Fibroblast of pulmonary artery (primary cell): ENCODE data around the gene FLT1.

Source experiments
- DNase-seq: peaks from one replicate; pipeline ENCODE4 v3.0.0-alpha.2; 2010; ENCODE audit warnings: low read depth
- H3K4me3 ChIP-seq: replicated peaks from 2 replicates; pipeline ENCODE4 v1.5.1; 2011; ENCODE audit warnings: low read depth, mild to moderate bottlenecking, control low read depth, low read length, moderate library complexity
- TF ChIP-seq, protein P1 (sequence below): IDR thresholded peaks from 2 replicates; pipeline ENCODE4 v1.5.1; 2011; ENCODE audit warnings: mild to moderate bottlenecking, control low read depth, low read length, inconsistent platforms; ENCODE audit errors: missing control alignments

The FLT1 gene

DNA sequence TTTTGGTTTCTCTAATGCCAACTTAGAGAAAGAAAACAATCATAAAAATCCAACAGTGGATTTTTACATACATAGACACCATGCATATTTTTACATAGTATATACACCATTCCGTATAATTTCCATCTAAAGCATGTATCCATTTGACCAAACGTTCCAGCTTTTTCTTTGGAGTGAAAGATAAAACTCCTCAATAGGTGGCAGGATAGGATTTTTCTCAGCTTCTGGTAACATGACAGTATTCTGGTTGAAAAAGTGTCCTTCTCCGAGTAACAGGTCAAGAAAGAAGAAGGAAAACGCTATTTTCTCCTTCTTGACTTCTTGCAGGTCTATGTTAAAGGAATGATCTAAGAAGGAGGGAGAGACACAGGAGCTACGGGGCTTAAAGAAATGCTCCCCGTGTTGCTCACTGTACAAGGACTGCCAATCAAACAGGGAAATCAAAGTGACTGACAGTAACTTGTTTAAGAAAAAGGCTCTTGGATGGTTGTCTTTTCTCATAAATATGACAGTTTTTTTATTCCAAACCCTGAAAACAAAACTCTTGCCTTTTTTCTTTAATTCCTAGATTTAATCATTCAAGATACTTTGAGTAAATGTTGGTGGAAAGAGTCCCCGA lies 11.5 kb downstream of the FLT1 start:
- TF ChIP-seq, protein P1, sequence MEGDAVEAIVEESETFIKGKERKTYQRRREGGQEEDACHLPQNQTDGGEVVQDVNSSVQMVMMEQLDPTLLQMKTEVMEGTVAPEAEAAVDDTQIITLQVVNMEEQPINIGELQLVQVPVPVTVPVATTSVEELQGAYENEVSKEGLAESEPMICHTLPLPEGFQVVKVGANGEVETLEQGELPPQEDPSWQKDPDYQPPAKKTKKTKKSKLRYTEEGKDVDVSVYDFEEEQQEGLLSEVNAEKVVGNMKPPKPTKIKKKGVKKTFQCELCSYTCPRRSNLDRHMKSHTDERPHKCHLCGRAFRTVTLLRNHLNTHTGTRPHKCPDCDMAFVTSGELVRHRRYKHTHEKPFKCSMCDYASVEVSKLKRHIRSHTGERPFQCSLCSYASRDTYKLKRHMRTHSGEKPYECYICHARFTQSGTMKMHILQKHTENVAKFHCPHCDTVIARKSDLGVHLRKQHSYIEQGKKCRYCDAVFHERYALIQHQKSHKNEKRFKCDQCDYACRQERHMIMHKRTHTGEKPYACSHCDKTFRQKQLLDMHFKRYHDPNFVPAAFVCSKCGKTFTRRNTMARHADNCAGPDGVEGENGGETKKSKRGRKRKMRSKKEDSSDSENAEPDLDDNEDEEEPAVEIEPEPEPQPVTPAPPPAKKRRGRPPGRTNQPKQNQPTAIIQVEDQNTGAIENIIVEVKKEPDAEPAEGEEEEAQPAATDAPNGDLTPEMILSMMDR: no peak

DNA sequence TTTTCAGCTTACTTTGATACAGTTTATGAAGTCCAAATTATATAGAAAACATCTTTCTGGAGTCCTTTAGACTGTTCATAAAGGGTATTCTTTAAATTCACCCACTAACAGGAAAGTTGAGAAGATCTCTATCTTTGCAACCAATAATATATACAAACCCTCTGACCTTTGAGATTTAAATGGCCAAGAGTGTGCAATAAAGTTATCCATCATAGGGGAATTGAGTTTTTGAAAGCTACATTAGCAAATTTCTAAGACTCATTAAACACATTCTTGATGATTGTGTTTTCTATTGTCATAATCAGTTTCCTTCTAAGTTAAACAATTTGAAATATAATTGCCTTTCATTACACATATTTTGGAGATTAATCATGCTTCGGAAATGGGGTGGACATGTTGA lies 15.9 kb downstream of the FLT1 start:
- TF ChIP-seq, protein P1: no peak
- no peak for DNase-seq
- no peak overlapping the region for H3K4me3 ChIP-seq

More for the DNA sequence above, 11.5 kb downstream of the FLT1 start:
- DNase-seq: no peak
- no peak overlapping the region for H3K4me3 ChIP-seq

DNA sequence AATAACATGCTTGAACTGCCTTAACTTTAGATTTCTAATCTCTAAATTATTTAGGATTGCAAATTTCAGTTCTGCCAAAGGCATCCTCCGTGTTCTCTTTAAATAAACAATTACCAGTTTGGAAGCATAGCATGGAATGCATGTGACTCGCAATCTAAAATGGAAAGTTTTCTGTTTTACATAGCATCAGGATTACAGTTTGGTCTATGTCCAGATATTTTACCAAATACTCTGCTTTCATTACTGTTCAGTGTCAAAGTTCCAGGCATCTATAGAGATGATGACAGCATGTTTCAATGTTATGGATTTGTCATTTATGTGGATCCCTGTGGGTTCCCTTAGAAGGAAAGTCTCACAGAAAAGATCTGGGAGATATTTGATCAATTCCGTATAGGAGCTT lies 16.8 kb downstream of the FLT1 start:
- no peak overlapping the region for H3K4me3 ChIP-seq
- TF ChIP-seq, protein P1: no peak
- peak; percentile 51 for DNase-seq

DNA sequence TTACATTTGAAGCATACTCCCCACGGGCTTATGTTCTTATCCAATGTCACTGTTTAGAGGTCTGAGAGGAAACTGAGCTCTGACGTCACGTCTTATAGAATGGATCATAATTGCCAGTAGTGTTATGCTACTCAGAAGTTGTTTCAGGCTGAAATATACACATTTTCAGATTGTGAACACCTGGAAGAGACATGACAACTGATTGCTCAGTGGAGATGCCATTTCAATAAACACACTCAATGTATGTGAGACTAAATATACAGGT lies 17.3 kb downstream of the FLT1 start:
- no peak overlapping the region for H3K4me3 ChIP-seq
- no peak for DNase-seq
- TF ChIP-seq, protein P1: no peak

DNA sequence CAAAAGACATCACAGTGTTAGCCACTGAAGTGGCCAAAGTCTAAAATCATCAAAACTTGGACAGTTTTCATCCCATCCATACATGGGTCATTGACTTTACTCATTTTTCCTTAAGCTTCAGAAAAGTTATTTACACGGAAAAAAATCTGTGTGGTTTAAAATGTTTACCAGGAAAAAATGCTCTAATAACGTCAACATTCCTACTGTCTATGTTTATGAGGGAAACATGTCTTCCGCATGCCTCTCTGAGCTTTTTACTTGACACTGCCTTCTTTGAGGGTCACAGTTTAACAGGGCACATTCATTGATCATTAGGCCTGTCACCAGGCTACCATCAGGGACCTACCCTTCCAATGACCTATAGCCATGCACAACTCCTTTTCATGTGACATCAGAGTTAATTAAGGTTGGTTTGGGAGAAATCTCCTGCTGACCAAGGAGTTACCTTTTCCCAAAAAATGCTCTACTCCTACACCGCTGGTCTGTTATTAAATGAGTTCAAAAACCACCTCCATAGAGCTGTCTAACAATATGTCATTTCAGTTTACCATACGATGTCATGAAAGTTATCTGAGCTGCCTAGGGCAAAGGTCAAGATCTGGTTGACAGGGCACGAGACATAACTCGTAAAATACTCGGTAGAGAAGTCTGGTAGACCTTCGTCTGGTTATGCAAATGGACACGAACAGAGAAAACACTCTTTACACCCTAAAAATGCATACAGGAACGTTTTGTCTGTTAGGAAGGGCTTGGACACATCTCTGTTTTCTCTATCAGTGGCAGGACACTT lies 17.8 kb downstream of the FLT1 start:
- DNase-seq: no peak
- no peak overlapping the region for H3K4me3 ChIP-seq
- TF ChIP-seq, protein P1: no peak

DNA sequence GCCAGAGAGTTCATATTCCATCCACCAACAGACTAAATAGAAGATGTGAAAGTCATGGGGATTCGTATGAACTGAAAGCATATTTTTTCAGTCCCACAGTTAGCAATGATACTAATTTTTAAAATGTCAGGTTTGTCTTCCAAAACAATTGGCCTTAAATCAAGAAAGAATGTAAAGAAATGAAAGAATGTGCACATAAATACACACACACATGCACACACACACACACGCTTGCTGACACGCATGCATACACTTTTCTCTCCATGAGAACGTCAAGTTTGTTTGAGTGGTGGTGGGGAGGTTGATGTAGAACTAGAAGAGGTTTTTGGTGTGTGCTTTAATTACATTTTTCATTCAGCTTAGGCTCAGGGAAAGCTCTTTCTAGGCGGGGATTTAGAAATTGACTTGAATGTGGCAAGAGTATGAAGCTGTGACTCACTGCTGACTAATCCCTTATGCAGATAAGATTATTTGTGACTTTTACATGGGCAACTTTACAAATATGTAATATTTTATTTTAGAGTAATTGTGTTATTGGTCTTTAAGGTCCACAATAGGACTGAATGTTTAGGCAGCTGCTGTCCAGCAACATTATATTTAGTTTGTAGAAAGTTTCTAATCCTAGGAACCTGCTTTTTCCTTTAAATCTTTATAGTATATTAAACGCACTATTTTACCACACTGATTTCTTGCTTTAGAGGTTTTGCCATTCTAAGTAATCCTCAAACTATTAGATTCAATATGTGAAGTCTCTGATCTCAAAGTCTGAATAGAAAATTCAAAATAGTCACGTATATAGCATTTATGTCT lies 18.8 kb downstream of the FLT1 start:
- no peak overlapping the region for H3K4me3 ChIP-seq
- DNase-seq: peak; percentile 95
- TF ChIP-seq, protein P1: no peak
